ENCODE measurements around the gene TBL3. TPM values are rescaled to one million over a fixed set of nuclear protein-coding genes. Genes with fewer than 3 reads are reported as not detected.

The TBL3 gene
- total RNA-seq, 1 donor from 2014 or later = 24.4 TPM

- Histone ChIP-seq H3K4me2 (ENCODE audit: low read length) (peak overlapping the region; percentile 15), H3K36me3 (ENCODE audit: insufficient read depth, low read length) (peaks cover 2% of the 10 kb centered on the region), H3K4me3 (ENCODE audit: insufficient read depth, low read depth, low read length) (no peak overlapping the region), H3K79me2 (ENCODE audit: insufficient read depth, low read length) (peaks cover 87% of the 10 kb centered on the region), H3K9me3 (ENCODE audit: insufficient read depth, low read depth, low read length) (no peaks in the 10 kb centered on the region), H4K20me1 (ENCODE audit: insufficient read depth, low read length) (peaks cover 81% of the 10 kb centered on the region), H2AFZ (ENCODE audit: low read depth, low read length) (no peak overlapping the region), H3K27me3 (ENCODE audit: insufficient read depth, low read length) (no peaks in the 10 kb centered on the region), H3K9ac (ENCODE audit: low read length) (no peak overlapping the region), H3K4me1 (ENCODE audit: insufficient read depth, low read length) (peaks cover 34% of the 10 kb centered on the region), H3K27ac (ENCODE audit: low read depth, low read length) (no peak overlapping the region)
- Mint-ChIP-seq H3K27ac (ENCODE audit: unreplicated experiment) (no peak overlapping the region), H3K27me3 (ENCODE audit: low read depth, unreplicated experiment) (no peaks in the 10 kb centered on the region), H3K36me3 (ENCODE audit: low read depth, unreplicated experiment) (peaks cover 5% of the 10 kb centered on the region), H3K9me3 (ENCODE audit: unreplicated experiment) (no peaks in the 10 kb centered on the region), H3K4me3 (ENCODE audit: unreplicated experiment) (no peak overlapping the region), H3K4me1 (ENCODE audit: low read depth, unreplicated experiment) (peaks cover 18% of the 10 kb centered on the region)
- FAIRE-seq (no peak), DNase-seq (ENCODE audit: low read depth) (no peak)
- TF ChIP-seq, protein P1, sequence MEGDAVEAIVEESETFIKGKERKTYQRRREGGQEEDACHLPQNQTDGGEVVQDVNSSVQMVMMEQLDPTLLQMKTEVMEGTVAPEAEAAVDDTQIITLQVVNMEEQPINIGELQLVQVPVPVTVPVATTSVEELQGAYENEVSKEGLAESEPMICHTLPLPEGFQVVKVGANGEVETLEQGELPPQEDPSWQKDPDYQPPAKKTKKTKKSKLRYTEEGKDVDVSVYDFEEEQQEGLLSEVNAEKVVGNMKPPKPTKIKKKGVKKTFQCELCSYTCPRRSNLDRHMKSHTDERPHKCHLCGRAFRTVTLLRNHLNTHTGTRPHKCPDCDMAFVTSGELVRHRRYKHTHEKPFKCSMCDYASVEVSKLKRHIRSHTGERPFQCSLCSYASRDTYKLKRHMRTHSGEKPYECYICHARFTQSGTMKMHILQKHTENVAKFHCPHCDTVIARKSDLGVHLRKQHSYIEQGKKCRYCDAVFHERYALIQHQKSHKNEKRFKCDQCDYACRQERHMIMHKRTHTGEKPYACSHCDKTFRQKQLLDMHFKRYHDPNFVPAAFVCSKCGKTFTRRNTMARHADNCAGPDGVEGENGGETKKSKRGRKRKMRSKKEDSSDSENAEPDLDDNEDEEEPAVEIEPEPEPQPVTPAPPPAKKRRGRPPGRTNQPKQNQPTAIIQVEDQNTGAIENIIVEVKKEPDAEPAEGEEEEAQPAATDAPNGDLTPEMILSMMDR (IDR thresholded peaks at IDR 0.05; ENCODE audit: insufficient read depth, low read depth, low read length) = no peak
Observed at GRCh38 chr16:2004795-2005517, 33.1 kb downstream of the TBL3 start.

DNA sequence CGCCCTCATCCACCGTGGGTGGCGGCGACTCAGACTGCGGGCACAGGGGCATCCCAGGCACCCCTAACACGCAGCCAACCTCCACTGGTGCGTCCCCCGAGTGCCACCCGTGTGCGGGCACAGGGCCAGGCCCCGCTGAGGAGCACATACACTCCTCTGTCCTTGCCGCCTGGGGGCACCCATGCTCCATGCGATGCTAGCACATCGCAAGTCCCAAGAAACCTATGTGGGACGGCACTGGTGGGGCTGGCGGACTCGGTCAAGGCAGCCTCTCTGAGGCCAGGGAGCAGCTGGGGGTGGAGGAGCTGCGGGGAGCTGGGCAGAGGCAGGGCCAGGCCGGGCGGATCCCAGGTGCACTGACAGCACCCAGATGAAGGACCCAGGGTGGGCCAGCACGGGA, 33.8 kb downstream of the TBL3 start:
- DNase-seq (ENCODE audit: low read depth) = no peak
- H3K4me3 Mint-ChIP-seq (ENCODE audit: unreplicated experiment) = no peak overlapping the region

GRCh38 chr16:2006317-2006716, 34.5 kb downstream of the TBL3 start:
- DNase-seq (ENCODE audit: low read depth) (no peak), FAIRE-seq (no peak)
- H3K4me3 ChIP-seq (ENCODE audit: insufficient read depth, low read depth, low read length) = no peak overlapping the region
- H3K27ac ChIP-seq (ENCODE audit: low read depth, low read length) = no peak overlapping the region
- Mint-ChIP-seq H3K27me3 (ENCODE audit: low read depth, unreplicated experiment) (no peaks in the 10 kb centered on the region), H3K9me3 (ENCODE audit: unreplicated experiment) (no peaks in the 10 kb centered on the region), H3K4me3 (ENCODE audit: unreplicated experiment) (peak overlapping the region; percentile 45), H3K4me1 (ENCODE audit: low read depth, unreplicated experiment) (peaks cover 18% of the 10 kb centered on the region), H3K27ac (ENCODE audit: unreplicated experiment) (no peak overlapping the region), H3K36me3 (ENCODE audit: low read depth, unreplicated experiment) (peaks cover 3% of the 10 kb centered on the region)
- no peak for TF ChIP-seq EZH2 (IDR thresholded peaks at IDR 0.05; ENCODE audit: insufficient read depth, low read length)
- TF ChIP-seq, protein P1 (IDR thresholded peaks at IDR 0.05; ENCODE audit: insufficient read depth, low read depth, low read length) = no peak
- no peak overlapping the region for H2AFZ ChIP-seq (ENCODE audit: low read depth, low read length)
- H3K4me1 ChIP-seq (ENCODE audit: insufficient read depth, low read length) = peaks cover 41% of the 10 kb centered on the region
- H4K20me1 ChIP-seq (ENCODE audit: insufficient read depth, low read length) = peaks cover 72% of the 10 kb centered on the region
- peaks cover 91% of the 10 kb centered on the region for H3K79me2 ChIP-seq (ENCODE audit: insufficient read depth, low read length)
- H3K9ac ChIP-seq (ENCODE audit: low read length) = peak overlapping the region; percentile 10
- H3K4me2 ChIP-seq (ENCODE audit: low read length) = peak overlapping the region; percentile 15
- peaks cover 2% of the 10 kb centered on the region for H3K36me3 ChIP-seq (ENCODE audit: insufficient read depth, low read length)
- no peaks in the 10 kb centered on the region for H3K9me3 ChIP-seq (ENCODE audit: insufficient read depth, low read depth, low read length)
- H3K27me3 ChIP-seq (ENCODE audit: insufficient read depth, low read length) = no peaks in the 10 kb centered on the region

More for the DNA sequence above, 33.8 kb downstream of the TBL3 start:
- Mint-ChIP-seq H3K27me3 (ENCODE audit: low read depth, unreplicated experiment) (no peaks in the 10 kb centered on the region), H3K4me1 (ENCODE audit: low read depth, unreplicated experiment) (peaks cover 18% of the 10 kb centered on the region), H3K27ac (ENCODE audit: unreplicated experiment) (no peak overlapping the region), H3K9me3 (ENCODE audit: unreplicated experiment) (no peaks in the 10 kb centered on the region), H3K36me3 (ENCODE audit: low read depth, unreplicated experiment) (peaks cover 5% of the 10 kb centered on the region)
- no peaks in the 10 kb centered on the region for H3K9me3 ChIP-seq (ENCODE audit: insufficient read depth, low read depth, low read length)
- H2AFZ ChIP-seq (ENCODE audit: low read depth, low read length) = no peak overlapping the region
- peaks cover 77% of the 10 kb centered on the region for H4K20me1 ChIP-seq (ENCODE audit: insufficient read depth, low read length)
- peaks cover 94% of the 10 kb centered on the region for H3K79me2 ChIP-seq (ENCODE audit: insufficient read depth, low read length)
- no peak for FAIRE-seq
- H3K4me3 ChIP-seq (ENCODE audit: insufficient read depth, low read depth, low read length) = no peak overlapping the region
- no peaks in the 10 kb centered on the region for H3K27me3 ChIP-seq (ENCODE audit: insufficient read depth, low read length)
- peak overlapping the region; percentile 10 for H3K9ac ChIP-seq (ENCODE audit: low read length)
- TF ChIP-seq, protein P1 (IDR thresholded peaks at IDR 0.05; ENCODE audit: insufficient read depth, low read depth, low read length) = no peak
- no peak for TF ChIP-seq EZH2 (IDR thresholded peaks at IDR 0.05; ENCODE audit: insufficient read depth, low read length)
- H3K27ac ChIP-seq (ENCODE audit: low read depth, low read length) = no peak overlapping the region
- H3K4me2 ChIP-seq (ENCODE audit: low read length) = peak overlapping the region; percentile 15
- H3K36me3 ChIP-seq (ENCODE audit: insufficient read depth, low read length) = peaks cover 2% of the 10 kb centered on the region
- peaks cover 41% of the 10 kb centered on the region for H3K4me1 ChIP-seq (ENCODE audit: insufficient read depth, low read length)
